Measurements from ENCODE around the gene ZNF433. TPM values are rescaled to one million over a fixed set of nuclear protein-coding genes. Genes with fewer than 3 reads are reported as not detected.

ZNF433 gene
- total RNA-seq: 2.4 and 2.7 TPM in 2 replicates

DNA sequence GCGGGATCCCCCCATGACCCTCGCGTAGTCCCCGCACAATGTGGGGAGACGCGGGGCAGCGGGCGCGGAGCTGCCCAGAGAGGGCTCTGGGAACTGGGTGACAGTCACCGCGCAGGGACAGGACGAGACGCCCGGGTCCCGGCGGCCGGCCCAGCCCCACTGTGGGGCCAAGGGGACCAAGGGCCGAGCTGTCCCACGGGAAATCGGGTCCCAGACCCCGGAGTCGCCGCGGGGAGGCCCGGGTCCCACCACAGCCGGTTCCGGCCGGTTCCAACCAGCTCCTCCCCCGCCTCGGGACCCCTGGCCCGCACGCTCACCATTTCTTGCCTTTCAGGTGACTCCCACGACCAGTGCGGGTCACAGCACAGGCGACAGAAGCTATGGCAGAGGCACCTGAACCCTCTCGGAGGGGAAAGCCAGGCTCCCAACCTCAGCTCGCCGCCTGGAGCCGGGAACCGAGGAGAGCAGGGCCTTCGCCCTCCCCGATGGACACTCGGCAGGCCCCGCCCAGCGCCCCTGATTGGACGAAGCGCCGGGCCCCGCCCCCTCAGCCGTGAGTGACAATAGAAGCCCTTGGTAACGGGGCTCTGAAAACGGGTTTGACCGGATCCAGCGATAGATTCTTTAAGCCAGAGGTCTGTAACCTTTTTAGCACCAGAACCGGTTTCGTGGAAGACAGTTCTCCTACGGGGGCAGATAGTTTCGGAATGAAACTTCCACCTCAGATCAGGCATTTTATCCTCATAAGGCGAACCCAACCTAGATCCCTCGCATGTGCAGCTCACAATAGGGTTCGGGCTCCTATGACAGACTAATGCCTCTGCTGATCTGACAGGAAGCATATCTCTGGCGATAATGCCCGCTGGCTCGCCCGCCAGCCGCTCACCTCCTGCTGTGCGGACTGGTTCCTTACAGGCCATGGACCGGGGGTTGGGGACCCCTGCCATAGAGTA, at the start of gene ZNF433:
Gene ZNF433 (minus strand): TSS at position 460 of the 953 bp plus-strand sequence. CDS start 140 bp downstream, at position 320.

DNA sequence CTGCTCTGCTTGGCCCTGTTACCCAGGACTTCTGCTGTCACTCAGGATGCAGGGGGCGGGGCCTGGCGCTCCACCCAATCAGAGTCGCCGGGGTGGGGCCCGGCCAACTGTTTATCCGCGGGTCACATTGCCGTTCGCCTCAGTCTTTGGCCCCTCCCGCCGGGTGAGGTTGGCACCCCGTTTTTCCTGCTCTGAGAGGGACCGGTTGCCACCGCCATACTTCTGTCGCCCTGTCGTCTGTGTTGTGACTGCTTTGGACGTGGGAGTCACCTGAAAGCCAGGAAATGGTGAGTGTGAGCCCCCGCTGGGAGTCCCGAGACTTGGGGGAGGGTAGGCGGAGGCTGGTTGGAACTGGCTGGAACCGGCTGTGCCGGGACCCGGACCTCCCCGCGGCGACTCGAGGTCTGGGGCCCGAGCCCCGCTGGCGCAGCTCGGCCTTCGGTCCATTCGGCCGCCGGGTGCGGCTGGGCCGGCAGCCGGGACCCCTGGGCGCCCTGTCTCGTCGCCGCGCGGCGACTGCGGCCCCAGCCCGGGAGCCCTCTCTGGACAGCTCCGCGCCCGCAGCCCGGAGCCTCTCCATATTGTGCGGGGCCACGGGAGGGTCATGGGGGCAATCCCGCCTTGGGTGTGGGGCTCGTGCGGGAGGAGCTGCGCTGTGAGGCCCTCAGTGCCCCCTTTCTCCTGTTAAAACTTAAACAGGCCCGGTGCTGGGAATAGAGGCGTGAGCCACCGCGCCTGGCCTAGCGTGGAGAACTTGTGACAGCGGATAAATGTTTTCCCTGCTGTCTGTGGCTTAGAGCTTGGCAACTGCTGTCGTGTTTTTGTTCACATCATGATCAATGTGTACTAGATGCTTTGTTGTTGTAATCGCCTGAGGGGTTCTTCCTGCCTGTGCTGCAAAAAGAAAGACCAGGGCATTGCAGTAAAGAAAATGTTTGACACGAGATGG, 29.4 kb upstream of the ZNF433 start, which contains the start of gene ZNF844:
Gene ZNF844 (plus strand): TSS at position 142 of the 949 bp plus-strand sequence. CDS start 143 bp downstream, at position 285.

DNA sequence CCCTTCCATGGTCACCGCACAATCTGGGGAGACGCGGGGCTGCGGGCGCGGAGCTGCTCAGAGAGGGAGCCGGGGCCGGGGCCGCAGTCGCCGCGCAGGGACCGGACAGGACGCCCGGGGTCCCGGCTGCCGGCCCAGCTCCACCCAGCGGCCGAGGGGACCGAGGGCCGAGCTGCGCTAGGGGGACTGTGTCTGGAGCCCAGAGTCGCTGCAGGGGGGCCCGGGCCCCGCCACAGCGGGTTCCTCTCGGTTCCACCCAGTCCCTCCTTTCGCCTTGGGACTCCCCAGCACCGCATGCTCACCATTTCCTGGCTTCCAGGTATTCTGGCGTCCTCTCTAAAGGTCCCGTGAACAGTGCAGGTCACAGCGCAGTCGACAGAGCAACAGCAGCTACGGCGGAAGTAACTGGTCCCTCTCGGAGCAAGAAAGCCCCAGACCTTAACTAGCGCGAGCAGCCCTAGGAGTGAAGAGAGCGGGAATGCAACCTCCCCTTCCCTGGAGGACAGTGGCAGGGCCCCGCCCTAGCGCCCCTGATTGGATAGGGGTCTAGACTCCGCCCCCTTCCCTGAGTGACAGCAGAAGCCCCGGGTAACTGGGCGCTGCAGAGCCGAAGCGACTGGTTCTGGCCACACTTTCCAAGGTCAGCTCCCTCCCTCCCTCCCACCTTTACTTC, 17.2 kb upstream of the ZNF433 start, which contains the start of gene ZNF878:
Gene ZNF878 (minus strand): TSS at position 465 of the 673 bp plus-strand sequence. CDS start 160 bp downstream, at position 305.

DNA sequence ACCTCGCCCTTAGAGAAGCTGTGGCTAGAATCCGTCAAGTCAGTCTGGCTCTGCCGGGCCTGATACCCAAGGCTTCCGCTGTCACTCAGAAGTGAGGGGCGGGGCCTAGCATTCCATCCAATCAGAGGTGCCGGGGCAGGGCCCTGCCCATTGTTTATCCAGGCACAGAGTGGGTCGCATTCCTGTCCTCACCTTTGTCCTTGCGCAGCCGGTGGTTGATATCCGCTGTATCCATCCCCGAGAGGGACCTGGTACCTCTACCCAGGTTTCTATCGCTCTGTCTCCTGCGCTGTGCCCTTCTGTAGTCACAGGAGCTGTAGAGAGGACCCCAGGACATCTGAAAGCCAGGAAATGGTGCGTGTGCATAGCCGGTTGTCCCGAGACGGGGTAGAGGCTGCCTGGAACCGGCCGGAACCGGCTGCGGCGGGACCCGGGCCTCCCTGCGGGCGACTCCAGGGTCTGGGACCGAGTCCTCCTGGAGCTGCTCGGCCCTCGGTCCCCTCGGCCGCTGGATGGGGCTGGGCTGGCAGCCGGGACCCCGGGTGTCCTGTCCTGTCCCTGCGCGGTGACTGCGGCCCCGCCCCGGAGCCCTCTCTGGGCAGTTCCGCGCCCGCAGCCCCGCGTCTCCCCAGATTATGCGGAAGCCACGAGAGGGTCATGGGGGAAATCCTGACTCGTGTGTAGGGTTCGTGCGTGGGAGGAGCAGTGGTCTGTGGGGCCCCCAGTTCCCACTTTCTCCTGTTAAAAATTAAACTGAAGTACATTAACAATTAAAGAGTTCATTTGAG, 70.4 kb downstream of the ZNF433 start, which contains the start of gene ZNF763:
Gene ZNF763 (plus strand): TSS at position 183 of the 788 bp plus-strand sequence. CDS start 169 bp downstream, at position 352.

Other genes with a start within 250 kb of the ZNF433 start
- gene ZNF491, start 237.2 kb downstream of the ZNF433 start, total RNA-seq: 0.74 and 1.0 TPM in 2 replicates
- 2.9 and 3.1 TPM in 2 replicates for gene ZNF440, start 221.4 kb downstream of the ZNF433 start, total RNA-seq
- gene ZNF439, start 187.0 kb downstream of the ZNF433 start, total RNA-seq: 3.0 and 3.1 TPM in 2 replicates
- 1.8 and 2.7 TPM in 2 replicates for gene ZNF69, start 147.9 kb downstream of the ZNF433 start, total RNA-seq
- gene ZNF700, start 110.6 kb downstream of the ZNF433 start, total RNA-seq: 3.9 and 5.4 TPM in 2 replicates
- 0.17 and 0.59 TPM in 2 replicates for gene ZNF763, start 70.6 kb downstream of the ZNF433 start, total RNA-seq
- gene ZNF878, start 17.3 kb upstream of the ZNF433 start, total RNA-seq: 0.15 and 0.17 TPM in 2 replicates
- gene ZNF844, start 29.1 kb upstream of the ZNF433 start, total RNA-seq: 2.4 and 2.7 TPM in 2 replicates
- 2.5 and 3.4 TPM in 2 replicates for gene ZNF20, start 104.7 kb upstream of the ZNF433 start, total RNA-seq
- gene ZNF625, start 121.1 kb upstream of the ZNF433 start, total RNA-seq: 3.7 TPM in 2 replicates
- gene ZNF136, start 127.4 kb upstream of the ZNF433 start, total RNA-seq: 1.5 and 2.2 TPM in 2 replicates